ENCODE measurements around the gene ARHGAP8.

DNA sequence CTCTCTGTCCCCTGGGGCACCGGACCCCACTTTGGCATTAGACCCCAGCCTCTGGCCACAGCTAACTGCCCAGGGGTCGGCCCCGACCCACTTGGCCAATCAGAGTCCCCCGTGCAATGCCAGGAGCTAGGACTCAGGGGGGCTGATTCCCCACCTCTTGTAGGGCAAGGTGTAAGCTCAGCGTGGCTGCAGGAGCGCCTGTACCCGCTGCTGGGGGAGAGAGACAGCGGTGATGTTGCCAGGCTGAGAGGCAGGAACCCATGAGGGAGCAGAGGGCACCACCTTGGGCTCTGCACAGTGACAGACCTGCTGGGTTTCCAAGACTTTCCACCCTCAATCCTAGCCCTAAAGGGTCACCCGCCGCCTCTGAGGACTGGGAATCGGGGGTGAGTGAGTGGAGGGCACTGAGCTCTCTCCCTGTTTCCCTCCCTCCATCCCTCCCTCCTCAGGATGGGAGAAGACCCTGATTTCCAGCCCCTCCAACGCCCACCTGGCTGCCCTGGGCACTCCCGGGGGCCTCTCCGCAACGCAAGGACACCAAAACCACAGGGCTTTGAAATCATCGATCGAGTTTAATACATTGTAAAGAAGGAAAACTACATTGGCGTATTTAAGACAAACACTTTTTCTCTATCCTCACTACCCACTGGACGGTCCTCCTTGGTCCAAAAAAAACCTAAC is 128.4 kb downstream of the ARHGAP8 start:
- TF ChIP-seq CTCF (IDR thresholded peaks at IDR 0.05) (no peak), EP300 (IDR thresholded peaks at IDR 0.05) (no peak), POLR2A (IDR thresholded peaks at IDR 0.05) (no peak)

All from tibial nerve (tissue), 4 donors.